GM18502 (cell line): Measurements from ENCODE around the gene KITLG.
"Not testable (repeated sequence)": the region's sequence is repeated elsewhere in the genome, so short reads cannot be mapped to it uniquely, and the experiment has no call there.

ENCODE experiments used
- ATAC-seq: cut with Tn5 transposase; IDR thresholded peaks from one replicate; pipeline ENCODE4 v1.9.1; 2021; ENCODE audit warnings: mild to moderate bottlenecking; ENCODE audit not compliant: unreplicated experiment, poor library complexity

Gene KITLG

GRCh38 chr12:88580051-88580871 is at the start of gene KITLG:
Gene KITLG (minus strand): TSS chr12:88580471. CDS start chr12:88580278, 193 bp downstream.
- peak; percentile 84 for ATAC-seq

GRCh38 chr12:88628856-88629509 is 48.7 kb upstream of the KITLG start:
- ATAC-seq, result no peak

- ATAC-seq, result not testable (repeated sequence)
Measured at GRCh38 chr12:88628035-88628434, 47.8 kb upstream of the KITLG start.

- no peak for ATAC-seq
Measured at GRCh38 chr12:88627501-88627900, 47.2 kb upstream of the KITLG start.

- ATAC-seq, result no peak
Measured at GRCh38 chr12:88625356-88625755, 45.1 kb upstream of the KITLG start.

- ATAC-seq, result no peak
Measured at GRCh38 chr12:88624911-88625310, 44.6 kb upstream of the KITLG start.

- no peak for ATAC-seq
Measured at GRCh38 chr12:88623777-88624548, 43.7 kb upstream of the KITLG start.

GRCh38 chr12:88617352-88617751 is 37.1 kb upstream of the KITLG start:
- no peak for ATAC-seq

- no peak for ATAC-seq
Measured at GRCh38 chr12:88615490-88615889, 35.2 kb upstream of the KITLG start.

- ATAC-seq, result no peak
Measured at GRCh38 chr12:88604646-88605045, 24.4 kb upstream of the KITLG start.

GRCh38 chr12:88600272-88600671 is 20.0 kb upstream of the KITLG start:
- no peak for ATAC-seq

- ATAC-seq, result no peak
Measured at GRCh38 chr12:88597365-88597764, 17.1 kb upstream of the KITLG start.

GRCh38 chr12:88595697-88596096 is 15.4 kb upstream of the KITLG start:
- ATAC-seq, result no peak

GRCh38 chr12:88594780-88595179 is 14.5 kb upstream of the KITLG start:
- ATAC-seq, result no peak

- ATAC-seq, result no peak
Measured at GRCh38 chr12:88591343-88591742, 11.1 kb upstream of the KITLG start.

- ATAC-seq, result no peak
Measured at GRCh38 chr12:88590851-88591250, 10.6 kb upstream of the KITLG start.

GRCh38 chr12:88585077-88585476 is 4.8 kb upstream of the KITLG start:
- no peak for ATAC-seq

- no peak for ATAC-seq
Measured at GRCh38 chr12:88579601-88580050, 645 bp downstream of the KITLG start.

GRCh38 chr12:88579161-88579517 is 1.1 kb downstream of the KITLG start:
- ATAC-seq, result no peak

- no peak for ATAC-seq
Measured at GRCh38 chr12:88578276-88579160, 1.8 kb downstream of the KITLG start.
